Measurements from ENCODE around the gene ITGA5.

Gene ITGA5

GRCh38 chr12:54359762-54360351, 59.2 kb downstream of the ITGA5 start:
- Histone ChIP-seq H3K27me3 (replicated peaks) (no peaks in the 10 kb centered on the region), H3K27ac (peak overlapping the region; percentile 95), H3K4me3 (ENCODE audit: low read depth, low read length) (peak overlapping the region; percentile 52), H3K36me3 (replicated peaks) (no peaks in the 10 kb centered on the region)
- in situ Hi-C loops (cut with HindIII; ENCODE audit: low pct_ligation_motif_present, low sequenced_read_pairs), result loop anchor here (5.0 kb wide), 1 partner anchor 68 kb away; no protein-coding TSS in a partner anchor
- no peak for TF ChIP-seq CTCF (IDR thresholded peaks at IDR 0.05; ENCODE audit: low read depth, low read length, missing control alignments)
- no peak for DNase-seq

GRCh38 chr12:54358945-54359761, 59.9 kb downstream of the ITGA5 start:
- peak; percentile 100 for DNase-seq
- H3K27me3 ChIP-seq (replicated peaks), result no peaks in the 10 kb centered on the region
- no peaks in the 10 kb centered on the region for H3K36me3 ChIP-seq (replicated peaks)
- in situ Hi-C loops (cut with HindIII; ENCODE audit: low pct_ligation_motif_present, low sequenced_read_pairs), result no loop called here
- peak overlapping the region; percentile 95 for H3K27ac ChIP-seq
- peak overlapping the region; percentile 70 for H3K4me3 ChIP-seq (ENCODE audit: low read depth, low read length)
- no peak for TF ChIP-seq CTCF (IDR thresholded peaks at IDR 0.05; ENCODE audit: low read depth, low read length, missing control alignments)

- Histone ChIP-seq H3K27me3 (replicated peaks) (no peaks in the 10 kb centered on the region), H3K27ac (peak overlapping the region; percentile 95), H3K36me3 (replicated peaks) (no peaks in the 10 kb centered on the region), H3K4me3 (ENCODE audit: low read depth, low read length) (peak overlapping the region; percentile 70)
- DNase-seq, result no peak
- in situ Hi-C loops (cut with HindIII; ENCODE audit: low pct_ligation_motif_present, low sequenced_read_pairs), result no loop called here
- TF ChIP-seq CTCF (IDR thresholded peaks at IDR 0.05; ENCODE audit: low read depth, low read length, missing control alignments), result no peak
These were observed 60.7 kb downstream of the ITGA5 start for GRCh38 chr12:54358191-54358944.

GRCh38 chr12:54357506-54358190, 61.4 kb downstream of the ITGA5 start:
- H3K27ac ChIP-seq, result no peak overlapping the region
- in situ Hi-C loops (cut with HindIII; ENCODE audit: low pct_ligation_motif_present, low sequenced_read_pairs), result no loop called here
- no peaks in the 10 kb centered on the region for H3K27me3 ChIP-seq (replicated peaks)
- H3K36me3 ChIP-seq (replicated peaks), result no peaks in the 10 kb centered on the region
- no peak for DNase-seq
- TF ChIP-seq CTCF (IDR thresholded peaks at IDR 0.05; ENCODE audit: low read depth, low read length, missing control alignments), result no peak
- no peak overlapping the region for H3K4me3 ChIP-seq (ENCODE audit: low read depth, low read length)

GRCh38 chr12:54356951-54357356, 62.1 kb downstream of the ITGA5 start:
- Histone ChIP-seq H3K27me3 (replicated peaks) (no peaks in the 10 kb centered on the region), H3K36me3 (replicated peaks) (peaks cover under 1% of the 10 kb centered on the region), H3K4me3 (ENCODE audit: low read depth, low read length) (no peak overlapping the region), H3K27ac (no peak overlapping the region)
- TF ChIP-seq CTCF (IDR thresholded peaks at IDR 0.05; ENCODE audit: low read depth, low read length, missing control alignments), result no peak
- in situ Hi-C loops (cut with HindIII; ENCODE audit: low pct_ligation_motif_present, low sequenced_read_pairs), result no loop called here
- no peak for DNase-seq
